ENCODE measurements around the gene CELF3. TPM values are rescaled to one million over a fixed set of nuclear protein-coding genes. Genes with fewer than 3 reads are reported as not detected.
A peak's percentile ranks its signal among the peaks of the same experiment; 100 is the strongest.

CELF3 gene
- total and polyA plus RNA-seq, 2 of the 13 experiments (the other 11 are each of a cell fraction or from before 2014, with no cell fraction given) = not detected

- TF ChIP-seq ATF2 (CRISPR knock-in tag; IDR thresholded peaks at IDR 0.05) = peak; percentile 71
- TF ChIP-seq FOXM1 (CRISPR knock-in tag; IDR thresholded peaks at IDR 0.05) = no peak
- no peak for TF ChIP-seq HNF1A (IDR thresholded peaks at IDR 0.05; ENCODE audit: low read depth)
- TF ChIP-seq HNF1A (CRISPR knock-in tag; IDR thresholded peaks at IDR 0.05; ENCODE audit: borderline replicate concordance) = no peak; the same call in 1 of the 2 replicates
- TF ChIP-seq NFATC3 (CRISPR knock-in tag; IDR thresholded peaks at IDR 0.05) = no peak
- no peak for TF ChIP-seq MBD4 (IDR thresholded peaks at IDR 0.05; ENCODE audit: borderline replicate concordance, low read length)
- TF ChIP-seq ZBTB49 (CRISPR knock-in tag; IDR thresholded peaks at IDR 0.05; ENCODE audit: borderline replicate concordance) = peak; percentile 60; the same call in 1 of the 2 replicates
- TF ChIP-seq ZNF256 (CRISPR knock-in tag; conservative IDR thresholded peaks at IDR 0.05) = peak; percentile 38; the same call in 1 of the 2 replicates
- TF ChIP-seq IKZF4 (CRISPR knock-in tag; IDR thresholded peaks at IDR 0.05; ENCODE audit: borderline replicate concordance, low read depth, not compliant biosample characterization) = peak; percentile 56
- TF ChIP-seq MAF1 (CRISPR knock-in tag; IDR thresholded peaks at IDR 0.05; ENCODE audit: borderline replicate concordance) = peak; percentile 51; the same call in 1 of the 2 replicates
- no peak for TF ChIP-seq HNRNPUL1 (IDR thresholded peaks at IDR 0.05; ENCODE audit: low read depth, low read length)
- no peak for TF ChIP-seq FUBP1 (CRISPR knock-in tag; IDR thresholded peaks at IDR 0.05; ENCODE audit: borderline replicate concordance)
- TF ChIP-seq KDM4B (CRISPR knock-in tag; IDR thresholded peaks at IDR 0.05) = peak; percentile 41
- TF ChIP-seq ZNF577 (CRISPR knock-in tag; IDR thresholded peaks at IDR 0.05; ENCODE audit: borderline replicate concordance, low read depth) = no peak
- TF ChIP-seq ZNF10 (CRISPR knock-in tag; IDR thresholded peaks at IDR 0.05; ENCODE audit: borderline replicate concordance, low read depth) = no peak
- no peak for TF ChIP-seq CBX2 (IDR thresholded peaks at IDR 0.05; ENCODE audit: low read depth, low read length)
- TF ChIP-seq CBX2 (CRISPR knock-in tag; IDR thresholded peaks at IDR 0.05; ENCODE audit: low read depth) = no peak
Observed at GRCh38 chr1:151762941-151763921, 46.6 kb upstream of the CELF3 start, which contains the start of gene MRPL9 (continued).
